ENCODE measurements around the gene CARHSP1. TPM values are rescaled to one million over a fixed set of nuclear protein-coding genes. Genes with fewer than 3 reads are reported as not detected.

Gene CARHSP1
- total and polyA plus RNA-seq, 2 of the 8 experiments (the other 6 are each of a cell fraction or from before 2014, with no cell fraction given): 292 to 300 TPM

- TF ChIP-seq POLR2AphosphoS5 (IDR thresholded peaks at IDR 0.05; ENCODE audit: low read depth, low read length) (no peak; the same call in 1 of the 2 replicates), SIRT6 (IDR thresholded peaks at IDR 0.05; ENCODE audit: low read length) (no peak)
Observed at GRCh38 chr16:8831450-8831849, 37.4 kb downstream of the CARHSP1 start (continued).
